CD14-positive monocyte (primary cell): ENCODE results near the gene IL6ST. TPM values are rescaled to one million over a fixed set of nuclear protein-coding genes. Genes with fewer than 3 reads are reported as not detected.

Experiments used
- DNase-seq, 3 donors: peaks; one replicate each; pipeline ENCODE4 v3.0.0-alpha.2; 2011 to 2022
- H2AFZ ChIP-seq: 2 replicates; pipeline ENCODE4 v1.6.0; 2012; ENCODE audit warnings: mild to moderate bottlenecking, low read depth, low read length, inconsistent platforms; ENCODE audit not compliant: insufficient read depth, poor library complexity, severe bottlenecking
- H3K27ac ChIP-seq, 2 donors: 1 replicate in 1 of 2; 2 replicates in 1 of 2; pipeline ENCODE4 v1.5.1; 2012 to 2013; ENCODE audit warnings: low read length in 2 of 2, control low read depth in 1 of 2, inconsistent platforms in 1 of 2, low read depth in 1 of 2, mild to moderate bottlenecking in 1 of 2
- H3K27me3 ChIP-seq, 2 donors: one replicate each; pipeline versions ENCODE4 v1.6.0 to v1.6.1; 2011 to 2013; ENCODE audit warnings: low read length in 2 of 2; ENCODE audit not compliant: control insufficient read depth in 2 of 2, insufficient read depth in 2 of 2
- H3K36me3 ChIP-seq, 2 donors: replicated peaks in 1 of 2; 1 replicate in 1 of 2; 2 replicates in 1 of 2; pipeline versions ENCODE4 v1.5.1 to v1.6.1; 2012 to 2013; ENCODE audit warnings: low read length in 2 of 2, control low read depth in 1 of 2, inconsistent platforms in 1 of 2, mild to moderate bottlenecking in 1 of 2; ENCODE audit not compliant: insufficient read depth in 2 of 2, control insufficient read depth in 1 of 2
- H3K4me1 ChIP-seq, 2 donors: 1 replicate in 1 of 2; 2 replicates in 1 of 2; pipeline versions ENCODE4 v1.5.1 to v1.6.1; 2012 to 2013; ENCODE audit warnings: low read length in 2 of 2, control low read depth in 1 of 2, inconsistent platforms in 1 of 2, mild to moderate bottlenecking in 1 of 2, moderate library complexity in 1 of 2; ENCODE audit not compliant: insufficient read depth in 2 of 2, control insufficient read depth in 1 of 2
- H3K4me2 ChIP-seq: replicated peaks from 2 replicates; pipeline ENCODE3; 2012; ENCODE audit warnings: low read length, moderate library complexity, mild to moderate bottlenecking; ENCODE audit not compliant: poor library complexity, severe bottlenecking; ENCODE audit errors: extremely low read depth
- H3K4me3 ChIP-seq, 3 experiments: fragments of 200-600 bp in 1 of 3; sonication (generic) in 1 of 3; replicated peaks in 1 of 3; 1 replicate in 2 of 3; 2 replicates in 1 of 3; pipeline ENCODE4 v1.5.1; 2011 to 2013; ENCODE audit warnings: low read length in 3 of 3, mild to moderate bottlenecking in 3 of 3, control low read depth in 2 of 3, low read depth in 2 of 3, inconsistent platforms in 1 of 3, moderate library complexity in 1 of 3
- H3K79me2 ChIP-seq: 2 replicates; pipeline ENCODE4 v1.6.0; 2012; ENCODE audit warnings: mild to moderate bottlenecking, control low read depth, inconsistent platforms, low read length, moderate library complexity; ENCODE audit not compliant: insufficient read depth
- H3K9ac ChIP-seq: 2 replicates; pipeline ENCODE4 v1.6.0; 2017; ENCODE audit warnings: low read length, mild to moderate bottlenecking; ENCODE audit not compliant: insufficient read depth, poor library complexity, severe bottlenecking
- H3K9me3 ChIP-seq, 2 donors: replicated peaks in 1 of 2; 1 replicate in 1 of 2; 2 replicates in 1 of 2; pipeline versions ENCODE4 v1.5.1 to v1.6.1; 2012 to 2013; ENCODE audit warnings: low read length in 2 of 2, control low read depth in 1 of 2; ENCODE audit not compliant: control insufficient read depth in 1 of 2, insufficient read depth in 1 of 2
- H4K20me1 ChIP-seq: 2 replicates; pipeline ENCODE4 v1.6.0; 2012; ENCODE audit warnings: mild to moderate bottlenecking, low read length, control low read depth, moderate library complexity; ENCODE audit not compliant: insufficient read depth
- H3K27ac Mint-ChIP-seq, 7 donors: one replicate each; pipeline ENCODE4 v1.8.0; 2020; ENCODE audit warnings: mild to moderate bottlenecking in 7 of 7, mixed read lengths in 7 of 7, moderate library complexity in 6 of 7, inconsistent platforms in 2 of 7
- H3K27me3 Mint-ChIP-seq, 3 donors: one replicate each; pipeline ENCODE4 v1.8.0; 2021 to 2022; ENCODE audit warnings: low read depth in 3 of 3, mild to moderate bottlenecking in 3 of 3, mixed read lengths in 3 of 3, moderate library complexity in 3 of 3, inconsistent platforms in 1 of 3
- H3K36me3 Mint-ChIP-seq, 2 donors: one replicate each; pipeline ENCODE4 v1.8.0; 2020; ENCODE audit warnings: mixed read lengths in 2 of 2, inconsistent platforms in 1 of 2, mild to moderate bottlenecking in 1 of 2
- H3K4me1 Mint-ChIP-seq: one replicate; pipeline ENCODE4 v1.8.0; 2020; ENCODE audit warnings: mild to moderate bottlenecking, mixed read lengths
- H3K4me3 Mint-ChIP-seq, 2 donors: one replicate each; pipeline ENCODE4 v1.8.0; 2020; ENCODE audit warnings: mild to moderate bottlenecking in 2 of 2, mixed read lengths in 2 of 2, moderate library complexity in 1 of 2
- H3K9me3 Mint-ChIP-seq, 7 donors: one replicate each; pipeline ENCODE4 v1.8.0; 2020 to 2022; ENCODE audit warnings: mixed read lengths in 7 of 7, mild to moderate bottlenecking in 6 of 7, moderate library complexity in 6 of 7, inconsistent platforms in 2 of 7
- CTCF ChIP-seq: fragments of 200-600 bp; IDR thresholded peaks from one replicate; pipeline ENCODE4 v1.8.0; 2022; ENCODE audit warnings: antibody characterized with exemption, mild to moderate bottlenecking
- WGBS: methylation state at CpG from one replicate; pipeline ENCODE4 v1.1.5; 2013; ENCODE audit warnings: missing lambda C conversion rate; ENCODE audit not compliant: insufficient coverage; 5-methylcytosine and 5-hydroxymethylcytosine counted together
- intact Hi-C, 2 donors: fragments of 100-400 bp; cut with micrococcal nuclease; formaldehyde crosslinking; loops; one replicate each; pipeline versions ENCODE4 v1.15.0 to v1.15.1; 2023
- polyA plus RNA-seq, 3 donors: library from polyadenylated mRNA; depleted of rRNA in 1 of 3; unstranded in 2 of 3; stranded (reverse) in 1 of 3; fragments of 300-500 nt in 2 of 3; fragments of >200 nt in 1 of 3; fragmentation: Illumina TruSeq in 2 of 3; gene quantifications; 1 replicate in 2 of 3; 2 replicates in 1 of 3; pipeline ENCODE4 v1.2.3, GENCODE V29; 2012 to 2021

The IL6ST gene
- polyA plus RNA-seq, 3 donors: 22.1 to 28.7 (median 25.7) TPM

DNA sequence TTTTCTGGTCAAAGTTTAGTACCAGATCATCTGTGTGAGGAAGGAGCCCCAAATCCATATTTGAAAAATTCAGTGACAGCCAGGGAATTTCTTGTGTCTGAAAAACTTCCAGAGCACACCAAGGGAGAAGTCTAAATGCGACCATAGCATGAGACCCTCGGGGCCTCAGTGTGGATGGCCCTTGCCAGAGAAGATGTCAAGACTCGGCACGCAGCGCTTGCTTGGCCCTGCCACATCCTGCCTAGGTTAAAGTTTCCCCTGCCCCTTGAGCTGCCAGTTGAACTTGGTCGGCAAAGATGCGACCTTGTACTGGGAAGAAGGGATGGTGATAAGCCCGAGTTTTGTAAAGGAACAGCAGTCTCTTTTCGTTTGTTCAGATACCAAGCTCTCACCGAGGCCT, 77.8 kb downstream of the IL6ST start:
- Histone ChIP-seq H2AFZ (no peak overlapping the region), H3K79me2 (no peaks in the 10 kb centered on the region), H3K4me1 (peaks cover 10 to 15% of the 10 kb centered on the region in 2 donors), H3K9ac (no peak overlapping the region), H3K27ac (no peak overlapping the region), H4K20me1 (no peaks in the 10 kb centered on the region), H3K9me3 (no peaks in the 10 kb centered on the region), H3K36me3 (peaks cover 4 to 54% of the 10 kb centered on the region in 2 donors), H3K4me2 (no peak overlapping the region), H3K4me3 (no peak overlapping the region), H3K27me3 (no peaks in the 10 kb centered on the region)
- no peak for DNase-seq
- Mint-ChIP-seq H3K4me1 (peaks cover 17% of the 10 kb centered on the region), H3K27me3 (peaks cover 0 to 2% (median 2%) of the 10 kb centered on the region in 3 donors), H3K27ac (peak overlapping the region in 3 of 7 donors; percentile 3 to 45 (median 9)), H3K9me3 (no peaks in the 10 kb centered on the region), H3K4me3 (no peak overlapping the region), H3K36me3 (peaks cover 32 to 64% of the 10 kb centered on the region in 2 donors)
- 84% methylated on average over 10 of the region's 10 CpGs for WGBS
- intact Hi-C loops: no loop called here
- TF ChIP-seq CTCF: no peak

GRCh38 chr5:55915783-55916182, 79.0 kb downstream of the IL6ST start:
- no peak for DNase-seq
- no peak overlapping the region for H3K4me2 ChIP-seq

More at GRCh38 chr5:55915783-55916182, 79.0 kb downstream of the IL6ST start:
- TF ChIP-seq CTCF: no peak
- H2AFZ ChIP-seq: no peak overlapping the region
- Mint-ChIP-seq H3K4me1 (peaks cover 17% of the 10 kb centered on the region), H3K9me3 (no peaks in the 10 kb centered on the region), H3K36me3 (peaks cover 38 to 68% of the 10 kb centered on the region in 2 donors), H3K27me3 (peaks cover 0 to 4% (median 2%) of the 10 kb centered on the region in 3 donors), H3K4me3 (no peak overlapping the region), H3K27ac (peak overlapping the region in 1 of 7 donors; percentile 61)
- H3K79me2 ChIP-seq: no peaks in the 10 kb centered on the region
- WGBS: 100% methylated on average over 3 of the region's 3 CpGs
- no peaks in the 10 kb centered on the region for H4K20me1 ChIP-seq
- H3K9me3 ChIP-seq: no peaks in the 10 kb centered on the region
- no peaks in the 10 kb centered on the region for H3K27me3 ChIP-seq
- peaks cover 10 to 15% of the 10 kb centered on the region in 2 donors for H3K4me1 ChIP-seq
- no peak overlapping the region for H3K4me3 ChIP-seq
- no peak overlapping the region for H3K27ac ChIP-seq
- peaks cover 7 to 62% of the 10 kb centered on the region in 2 donors for H3K36me3 ChIP-seq
- H3K9ac ChIP-seq: no peak overlapping the region
- intact Hi-C loops: no loop called here
